HL-60 (cell line): ENCODE data around the gene PEX26.

ENCODE experiments used
- GABPA ChIP-seq: IDR thresholded peaks from 2 replicates; pipeline ENCODE4 v1.6.1; 2012; ENCODE audit warnings: low read depth
- POLR2AphosphoS5 ChIP-seq: IDR thresholded peaks from 2 replicates; pipeline ENCODE4 v1.6.1; 2012; ENCODE audit warnings: low read depth
- TF ChIP-seq, protein P1 (sequence below): IDR thresholded peaks from one replicate; pipeline ENCODE4 v1.5.1; 2011; ENCODE audit warnings: low read length, control low read depth, inconsistent platforms; ENCODE audit not compliant: insufficient read depth

GRCh38 chr22:18077087-18077638 lies 627 bp upstream of the PEX26 start:
- TF ChIP-seq GABPA (no peak), POLR2AphosphoS5 (no peak)
- TF ChIP-seq, protein P1, sequence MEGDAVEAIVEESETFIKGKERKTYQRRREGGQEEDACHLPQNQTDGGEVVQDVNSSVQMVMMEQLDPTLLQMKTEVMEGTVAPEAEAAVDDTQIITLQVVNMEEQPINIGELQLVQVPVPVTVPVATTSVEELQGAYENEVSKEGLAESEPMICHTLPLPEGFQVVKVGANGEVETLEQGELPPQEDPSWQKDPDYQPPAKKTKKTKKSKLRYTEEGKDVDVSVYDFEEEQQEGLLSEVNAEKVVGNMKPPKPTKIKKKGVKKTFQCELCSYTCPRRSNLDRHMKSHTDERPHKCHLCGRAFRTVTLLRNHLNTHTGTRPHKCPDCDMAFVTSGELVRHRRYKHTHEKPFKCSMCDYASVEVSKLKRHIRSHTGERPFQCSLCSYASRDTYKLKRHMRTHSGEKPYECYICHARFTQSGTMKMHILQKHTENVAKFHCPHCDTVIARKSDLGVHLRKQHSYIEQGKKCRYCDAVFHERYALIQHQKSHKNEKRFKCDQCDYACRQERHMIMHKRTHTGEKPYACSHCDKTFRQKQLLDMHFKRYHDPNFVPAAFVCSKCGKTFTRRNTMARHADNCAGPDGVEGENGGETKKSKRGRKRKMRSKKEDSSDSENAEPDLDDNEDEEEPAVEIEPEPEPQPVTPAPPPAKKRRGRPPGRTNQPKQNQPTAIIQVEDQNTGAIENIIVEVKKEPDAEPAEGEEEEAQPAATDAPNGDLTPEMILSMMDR, result no peak
